AG09309 (cell line): ENCODE data around the gene SPATC1L.

Source experiments
- DNase-seq: peaks from one replicate; pipeline ENCODE4 v3.0.0-alpha.2; 2010; ENCODE audit warnings: low read depth
- H3K4me3 ChIP-seq: 2 replicates; pipeline ENCODE4 v1.5.1; 2011; ENCODE audit warnings: mild to moderate bottlenecking, low read depth, low read length, moderate library complexity; ENCODE audit not compliant: control insufficient read depth
- TF ChIP-seq, protein P1 (sequence below): IDR thresholded peaks from 2 replicates; pipeline ENCODE4 v1.5.1; 2011; ENCODE audit warnings: mild to moderate bottlenecking, low read depth, low read length, inconsistent platforms; ENCODE audit not compliant: insufficient read depth, control insufficient read depth; ENCODE audit errors: missing control alignments

SPATC1L gene

DNA sequence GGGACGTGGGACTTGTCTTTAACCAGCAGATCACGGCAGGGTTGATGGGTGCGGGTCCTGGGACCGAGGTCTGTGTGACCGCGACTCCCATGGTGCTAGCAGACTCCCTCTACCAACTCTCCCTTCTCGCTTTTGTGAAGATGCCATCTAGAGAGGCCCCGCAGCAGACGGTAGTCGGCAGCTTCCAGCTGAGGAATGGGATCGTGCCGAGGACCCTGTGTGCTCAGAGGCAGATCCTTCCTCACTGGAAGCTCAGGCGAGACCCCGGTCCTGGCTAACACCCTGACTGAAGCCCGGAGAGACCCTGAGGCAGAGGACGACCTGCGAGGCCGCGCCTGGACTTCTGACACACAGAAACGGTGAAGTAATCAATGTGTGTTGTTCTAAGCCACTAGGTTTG, 12.5 kb upstream of the SPATC1L start:
- H3K4me3 ChIP-seq, result no peak overlapping the region
- no peak for DNase-seq
- TF ChIP-seq, protein P1, sequence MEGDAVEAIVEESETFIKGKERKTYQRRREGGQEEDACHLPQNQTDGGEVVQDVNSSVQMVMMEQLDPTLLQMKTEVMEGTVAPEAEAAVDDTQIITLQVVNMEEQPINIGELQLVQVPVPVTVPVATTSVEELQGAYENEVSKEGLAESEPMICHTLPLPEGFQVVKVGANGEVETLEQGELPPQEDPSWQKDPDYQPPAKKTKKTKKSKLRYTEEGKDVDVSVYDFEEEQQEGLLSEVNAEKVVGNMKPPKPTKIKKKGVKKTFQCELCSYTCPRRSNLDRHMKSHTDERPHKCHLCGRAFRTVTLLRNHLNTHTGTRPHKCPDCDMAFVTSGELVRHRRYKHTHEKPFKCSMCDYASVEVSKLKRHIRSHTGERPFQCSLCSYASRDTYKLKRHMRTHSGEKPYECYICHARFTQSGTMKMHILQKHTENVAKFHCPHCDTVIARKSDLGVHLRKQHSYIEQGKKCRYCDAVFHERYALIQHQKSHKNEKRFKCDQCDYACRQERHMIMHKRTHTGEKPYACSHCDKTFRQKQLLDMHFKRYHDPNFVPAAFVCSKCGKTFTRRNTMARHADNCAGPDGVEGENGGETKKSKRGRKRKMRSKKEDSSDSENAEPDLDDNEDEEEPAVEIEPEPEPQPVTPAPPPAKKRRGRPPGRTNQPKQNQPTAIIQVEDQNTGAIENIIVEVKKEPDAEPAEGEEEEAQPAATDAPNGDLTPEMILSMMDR, result no peak

DNA sequence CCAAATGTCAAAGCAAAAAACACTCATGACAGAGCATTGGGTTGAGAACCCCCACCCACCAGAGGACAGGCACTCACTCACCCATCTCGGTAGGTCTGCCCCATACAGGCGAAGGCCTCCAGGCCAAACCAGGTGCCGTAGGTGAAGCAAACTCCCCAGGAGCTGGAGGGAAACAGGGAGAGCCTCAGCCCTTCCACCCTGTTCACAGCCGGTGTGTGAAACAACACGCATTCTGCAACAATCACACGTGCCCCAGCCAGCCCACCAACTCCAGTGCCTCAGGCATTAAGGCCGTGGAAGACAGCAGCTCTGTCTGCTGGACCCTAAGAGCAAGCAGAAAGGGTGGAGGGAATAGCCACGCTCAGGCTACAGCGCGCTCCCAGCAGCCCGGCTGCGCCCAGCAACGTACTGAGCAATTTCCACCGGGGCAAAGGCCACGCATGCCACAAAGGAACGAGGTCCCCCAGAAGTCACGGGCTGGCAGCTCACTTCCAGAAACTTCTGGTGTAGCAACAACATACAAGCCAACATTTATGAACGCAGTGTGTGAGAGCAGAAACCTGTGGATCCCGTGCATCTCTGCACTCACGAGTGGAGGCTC, 11.4 kb upstream of the SPATC1L start:
- TF ChIP-seq, protein P1, result no peak
- DNase-seq, result no peak
- H3K4me3 ChIP-seq, result no peak overlapping the region

DNA sequence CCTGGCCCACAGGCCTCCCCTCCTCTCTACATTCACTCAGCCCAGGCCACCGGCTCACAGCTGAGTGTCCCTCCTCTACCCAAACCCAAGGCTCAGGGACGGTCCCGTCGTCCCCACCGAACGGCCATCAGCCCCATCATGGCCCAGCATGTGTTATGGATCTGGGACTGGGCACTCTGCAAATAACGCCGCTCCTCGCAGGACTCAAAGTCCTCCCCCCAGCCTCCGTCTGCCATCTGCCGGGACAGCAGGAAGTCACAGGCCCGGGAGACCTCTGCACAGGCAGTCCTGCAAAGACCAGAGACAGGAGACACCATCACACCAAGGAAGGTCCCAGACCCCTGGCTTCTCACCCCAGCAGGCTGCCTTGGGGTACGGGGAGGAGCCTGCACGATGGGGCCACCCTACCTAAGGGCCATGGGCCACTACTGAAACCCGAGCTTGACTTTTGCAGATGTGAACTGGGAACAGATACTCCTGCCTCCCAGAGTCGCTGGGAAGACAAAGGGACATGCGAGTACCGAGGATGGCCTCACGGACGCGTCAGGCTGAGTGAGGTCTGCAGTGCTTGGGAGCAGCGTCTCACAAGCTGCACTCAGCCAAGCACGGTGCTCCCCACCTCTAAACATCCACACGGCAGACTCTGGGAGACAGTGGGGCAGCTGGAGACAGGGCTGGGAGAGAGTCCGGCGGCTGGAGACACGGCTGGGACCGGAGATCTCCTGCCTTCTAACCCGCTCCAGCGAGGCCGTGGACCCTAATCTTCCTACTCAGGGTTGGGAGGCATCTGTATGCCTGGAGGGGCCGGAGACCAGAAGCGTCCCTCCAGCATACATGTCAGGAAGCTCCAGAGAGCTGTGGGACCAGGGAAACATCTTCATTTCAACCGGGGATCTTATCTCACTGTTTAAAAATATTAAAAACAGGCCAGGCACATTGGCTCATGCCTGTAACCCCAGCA, 10.4 kb upstream of the SPATC1L start:
- TF ChIP-seq, protein P1, result no peak
- DNase-seq, result no peak
- H3K4me3 ChIP-seq, result no peak overlapping the region

DNA sequence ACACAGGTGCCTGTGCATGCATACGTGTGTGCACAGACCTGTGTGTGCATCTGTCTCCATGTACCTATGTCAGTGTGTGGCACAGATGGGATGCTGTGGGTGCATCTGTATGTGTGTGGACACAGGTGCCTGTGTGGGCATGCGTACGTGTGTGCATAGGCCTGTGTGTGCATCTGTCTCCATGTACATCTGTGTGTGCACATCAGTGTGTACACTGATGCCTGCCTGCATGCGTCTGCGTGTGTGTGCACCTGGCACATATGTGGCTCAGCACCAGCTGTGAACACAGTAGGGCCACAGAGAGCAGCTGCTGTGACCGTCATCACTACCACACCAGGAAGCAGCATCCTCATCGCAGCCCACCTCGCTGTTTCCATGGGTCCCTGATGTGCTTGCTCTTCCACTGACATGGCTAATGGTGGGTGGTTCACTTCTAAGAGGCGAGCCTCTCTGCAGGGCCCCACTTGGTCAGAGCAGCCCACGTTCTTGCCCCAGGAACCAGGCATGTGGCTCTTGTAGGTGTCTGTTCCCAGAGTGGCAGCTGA, 9.6 kb upstream of the SPATC1L start:
- no peak for DNase-seq
- H3K4me3 ChIP-seq, result no peak overlapping the region
- TF ChIP-seq, protein P1, result no peak

DNA sequence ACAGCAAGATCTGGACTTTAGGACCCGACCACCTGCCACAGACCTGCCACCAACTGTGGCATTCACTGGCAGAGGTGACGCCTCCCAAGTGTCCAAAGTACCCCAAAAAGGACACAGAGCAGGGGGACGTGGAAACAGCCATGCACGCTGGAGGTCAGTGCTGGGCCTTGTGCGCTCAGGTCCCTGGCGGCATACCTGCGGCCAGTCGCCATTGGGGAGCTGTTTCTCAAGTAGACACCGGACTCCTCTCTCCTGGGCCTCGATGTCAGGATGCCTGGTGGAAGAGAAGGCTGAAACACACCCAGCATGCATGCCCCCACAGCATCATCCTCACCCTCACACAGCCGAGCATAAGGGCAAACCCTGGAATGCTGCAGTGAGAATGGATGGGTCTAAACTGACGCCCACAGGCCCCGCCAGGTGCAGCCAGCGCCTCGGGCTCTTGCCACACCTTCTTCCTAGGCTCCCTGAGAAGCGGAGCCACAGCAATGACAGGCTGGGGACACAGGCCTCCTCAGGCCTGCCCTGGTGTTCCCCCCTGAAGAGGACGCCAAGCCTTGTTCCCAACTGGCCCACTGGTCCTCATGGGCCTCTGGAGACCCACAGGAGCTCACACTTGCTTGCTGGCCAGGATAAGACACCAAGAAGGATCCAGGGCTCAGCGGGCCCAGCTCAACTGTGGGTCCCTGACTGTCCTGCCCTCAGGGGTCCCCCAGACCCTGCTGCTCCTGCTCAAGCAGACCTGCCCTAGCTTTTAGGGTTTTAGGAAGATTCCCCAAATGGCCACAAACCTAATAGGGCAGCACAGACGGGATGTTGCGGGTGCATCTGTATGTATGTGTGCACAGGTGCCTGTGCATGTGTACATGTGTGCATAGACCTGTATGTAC, 7.7 kb upstream of the SPATC1L start:
- TF ChIP-seq, protein P1, result no peak
- no peak for DNase-seq
- no peak overlapping the region for H3K4me3 ChIP-seq

DNA sequence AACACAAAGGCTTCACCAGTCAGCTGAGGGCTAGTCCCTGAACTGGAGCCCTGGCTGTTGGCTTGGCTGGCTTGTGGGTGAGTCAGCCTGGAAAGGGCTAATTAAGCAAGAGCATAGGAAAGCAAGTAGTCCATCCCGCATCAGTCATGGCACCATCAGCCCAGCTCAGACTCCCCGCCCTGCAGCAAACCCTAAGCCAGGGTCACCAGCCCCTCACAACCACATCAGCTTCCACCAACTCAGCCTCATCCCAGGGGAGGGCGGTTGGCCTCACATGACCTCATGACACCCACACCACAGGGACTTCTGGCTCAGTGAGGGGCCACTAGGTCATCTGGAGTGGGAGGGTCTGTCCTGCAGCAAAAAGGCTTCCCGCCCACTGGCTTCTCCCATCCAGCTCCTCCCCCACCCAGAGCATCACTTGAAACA, 7.0 kb upstream of the SPATC1L start:
- DNase-seq, result peak; percentile 45

More for the DNA sequence above, 7.0 kb upstream of the SPATC1L start:
- TF ChIP-seq, protein P1, result no peak
- H3K4me3 ChIP-seq, result no peak overlapping the region
